Lower leg skin (tissue), 4 donors: Measurements from ENCODE around the gene TTLL4. TPM values are rescaled to one million over a fixed set of nuclear protein-coding genes. Genes with fewer than 3 reads are reported as not detected.

ENCODE experiments used
- DNase-seq, 2 donors: peaks; one replicate each; pipeline ENCODE4 v3.0.0-alpha.2; 2019; ENCODE audit warnings: low spot score in 2 of 2
- H3K4me3 ChIP-seq: fragments of 200-600 bp; sonication (generic); 2 replicates; pipeline ENCODE4 v1.5.1; 2017; ENCODE audit warnings: mild to moderate bottlenecking, low read depth; ENCODE audit not compliant: poor library complexity, severe bottlenecking
- POLR2A ChIP-seq, 2 donors: fragments of 450-650 bp; IDR thresholded peaks; one replicate each; pipeline ENCODE4 v1.6.1; 2016 to 2017; ENCODE audit warnings: antibody characterized with exemption in 2 of 2, mild to moderate bottlenecking in 1 of 2, moderate library complexity in 1 of 2
- WGBS, 2 donors: methylation state at CpG; one replicate each; pipeline ENCODE4 v1.1.5; 2018; 5-methylcytosine and 5-hydroxymethylcytosine counted together
- intact Hi-C: fragments of 100-400 bp; cut with DNase I; formaldehyde crosslinking; loops from one replicate; pipeline ENCODE4 v1.15.0; 2023; ENCODE audit warnings: low total_unique reads
- total RNA-seq, 4 donors: library from RNA; depleted of rRNA; stranded (reverse); fragments of >200 nt; gene quantifications; one replicate each; pipeline ENCODE4 v1.1.0, GENCODE V29; 2016
- TF ChIP-seq, protein P1 (sequence below), 3 donors: fragments of 450-650 bp; IDR thresholded peaks; one replicate each; pipeline ENCODE4 v1.5.1; 2016; ENCODE audit warnings: antibody characterized with exemption in 3 of 3, mild to moderate bottlenecking in 3 of 3, moderate library complexity in 2 of 3

The TTLL4 gene
- total RNA-seq, 4 donors from 2014 or later, result 4.4 to 19.4 (median 17.4) TPM

DNA sequence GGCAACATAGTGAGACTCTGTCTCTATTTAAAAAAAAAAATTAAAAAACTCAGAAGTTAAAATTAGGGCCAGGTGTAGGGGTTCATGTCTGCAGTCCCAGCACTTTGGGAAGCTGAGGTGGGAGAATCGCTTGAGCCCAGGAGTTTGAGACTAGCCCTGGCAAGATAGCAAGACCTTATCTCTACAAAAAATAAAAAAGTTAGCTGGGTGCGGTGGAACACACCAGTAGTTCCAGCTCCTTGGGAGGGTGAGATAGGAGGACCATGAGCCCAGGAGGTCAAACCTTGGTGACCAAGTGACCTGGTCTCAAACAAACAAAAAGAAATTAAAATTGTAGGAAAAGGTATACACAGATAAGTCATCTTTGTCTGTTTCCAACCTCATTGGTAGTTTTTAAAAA, 11.3 kb downstream of the TTLL4 start:
- H3K4me3 ChIP-seq, result no peak overlapping the region
- DNase-seq, result no peak
- intact Hi-C loops, result loop anchor here (10.0 kb wide), 1 partner anchor 123 kb away; no protein-coding TSS in a partner anchor
- 85 to 86% methylated on average over 2 of the region's 2 CpGs for WGBS, 2 donors
- no peak for TF ChIP-seq POLR2A (IDR thresholded peaks at IDR 0.05)
- TF ChIP-seq, protein P1, sequence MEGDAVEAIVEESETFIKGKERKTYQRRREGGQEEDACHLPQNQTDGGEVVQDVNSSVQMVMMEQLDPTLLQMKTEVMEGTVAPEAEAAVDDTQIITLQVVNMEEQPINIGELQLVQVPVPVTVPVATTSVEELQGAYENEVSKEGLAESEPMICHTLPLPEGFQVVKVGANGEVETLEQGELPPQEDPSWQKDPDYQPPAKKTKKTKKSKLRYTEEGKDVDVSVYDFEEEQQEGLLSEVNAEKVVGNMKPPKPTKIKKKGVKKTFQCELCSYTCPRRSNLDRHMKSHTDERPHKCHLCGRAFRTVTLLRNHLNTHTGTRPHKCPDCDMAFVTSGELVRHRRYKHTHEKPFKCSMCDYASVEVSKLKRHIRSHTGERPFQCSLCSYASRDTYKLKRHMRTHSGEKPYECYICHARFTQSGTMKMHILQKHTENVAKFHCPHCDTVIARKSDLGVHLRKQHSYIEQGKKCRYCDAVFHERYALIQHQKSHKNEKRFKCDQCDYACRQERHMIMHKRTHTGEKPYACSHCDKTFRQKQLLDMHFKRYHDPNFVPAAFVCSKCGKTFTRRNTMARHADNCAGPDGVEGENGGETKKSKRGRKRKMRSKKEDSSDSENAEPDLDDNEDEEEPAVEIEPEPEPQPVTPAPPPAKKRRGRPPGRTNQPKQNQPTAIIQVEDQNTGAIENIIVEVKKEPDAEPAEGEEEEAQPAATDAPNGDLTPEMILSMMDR (IDR thresholded peaks at IDR 0.05), result no peak

DNA sequence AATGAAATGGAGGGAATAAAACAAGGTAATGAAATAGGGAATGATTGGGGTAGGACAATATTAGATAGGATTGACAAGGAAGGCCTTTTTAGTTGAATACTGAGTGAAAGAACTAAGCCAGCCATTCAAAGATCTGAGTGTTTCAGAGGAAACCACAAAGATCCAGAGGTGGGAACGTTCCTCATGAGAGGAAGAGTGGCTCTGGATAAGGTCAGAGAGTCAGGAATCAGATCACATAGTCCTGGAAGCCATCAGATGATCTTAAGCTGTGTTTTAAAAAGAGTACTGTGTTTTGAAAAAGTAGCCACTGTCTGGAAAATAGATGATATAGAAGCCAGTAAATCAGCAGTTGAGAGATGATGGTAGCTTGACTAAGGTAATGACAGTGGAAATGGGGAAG, 11.8 kb downstream of the TTLL4 start:
- 51 to 55% methylated on average over 1 of the region's 1 CpG for WGBS, 2 donors
- no peak for TF ChIP-seq POLR2A (IDR thresholded peaks at IDR 0.05)
- TF ChIP-seq, protein P1 (IDR thresholded peaks at IDR 0.05), result no peak
- intact Hi-C loops, result loop anchor here (10.0 kb wide), 1 partner anchor 122 kb away; no protein-coding TSS in a partner anchor
- DNase-seq, result no peak
- H3K4me3 ChIP-seq, result no peak overlapping the region

DNA sequence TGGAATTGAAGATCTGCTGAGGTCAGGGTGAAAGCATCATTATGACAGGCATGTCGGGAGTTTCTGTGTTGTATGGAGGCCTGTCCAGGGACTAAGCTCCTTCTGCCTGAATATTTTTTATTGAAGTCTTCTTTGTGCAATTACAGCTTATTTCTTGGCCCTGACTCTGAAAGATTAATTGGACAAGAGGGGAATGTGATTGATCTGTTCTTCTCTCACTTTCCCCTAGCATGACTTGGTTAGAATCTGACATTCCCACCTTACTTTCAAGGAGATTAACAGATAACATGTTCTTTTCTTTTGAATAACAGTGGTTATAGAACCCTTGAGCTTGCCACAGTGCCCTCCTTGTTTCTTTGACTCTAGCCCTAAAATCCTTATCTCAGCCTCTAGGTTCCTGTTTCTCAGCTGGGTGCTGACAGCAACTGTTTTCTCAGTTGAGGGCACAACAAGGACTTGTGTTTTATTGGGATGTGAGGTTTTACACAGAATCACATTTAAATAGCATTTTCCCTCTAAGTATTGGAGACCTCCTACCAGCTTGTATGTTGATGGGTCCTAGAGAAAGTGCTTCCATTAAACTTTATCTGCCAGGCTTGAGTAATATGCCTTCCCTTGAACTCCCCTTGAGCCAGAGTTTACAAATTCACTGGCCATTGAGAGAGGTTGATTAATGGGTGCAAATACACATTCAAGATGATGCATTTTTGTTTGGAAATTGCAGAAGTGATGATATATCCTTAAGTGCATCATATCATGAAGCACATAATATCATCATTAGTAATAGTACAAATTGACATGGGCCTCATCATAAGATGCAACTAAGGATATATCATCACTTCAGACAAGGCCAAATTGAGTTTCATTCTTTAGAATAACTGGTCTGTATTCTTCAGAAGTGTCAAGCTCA, 12.5 kb downstream of the TTLL4 start:
- intact Hi-C loops, result loop anchor here (10.0 kb wide), 1 partner anchor 122 kb away; no protein-coding TSS in a partner anchor
- no peak for TF ChIP-seq POLR2A (IDR thresholded peaks at IDR 0.05)
- TF ChIP-seq, protein P1 (IDR thresholded peaks at IDR 0.05), result no peak
- DNase-seq, result no peak
- WGBS, 2 donors, result 85 to 86% methylated on average over 1 of the region's 1 CpG
- H3K4me3 ChIP-seq, result no peak overlapping the region

DNA sequence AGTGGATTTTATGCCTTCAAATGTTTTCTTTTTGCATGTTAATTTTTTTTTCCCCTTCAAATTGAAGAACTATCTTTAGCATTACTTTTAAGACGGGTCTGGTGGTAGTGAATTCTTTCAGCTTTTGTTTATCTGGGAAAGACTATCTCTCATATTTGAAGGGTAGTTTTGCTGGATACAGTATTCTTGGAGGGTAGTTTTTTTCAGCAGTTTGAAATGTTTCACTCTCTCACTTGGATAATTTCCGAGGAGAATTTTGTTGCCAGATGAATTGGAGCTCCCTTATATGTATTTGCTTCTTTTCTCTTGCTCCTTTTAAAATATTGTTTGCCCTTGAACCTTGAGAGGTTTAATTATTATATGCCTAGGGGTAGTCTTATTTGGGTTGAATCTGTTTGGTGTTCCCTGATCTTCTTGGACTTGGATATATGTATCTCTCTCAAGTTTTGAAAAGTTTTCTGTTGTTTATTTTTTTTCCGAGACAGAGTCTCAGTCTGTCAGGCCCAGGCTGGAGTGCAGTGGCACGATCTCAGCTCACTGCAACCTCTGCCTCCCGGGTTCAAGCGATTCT, 15.5 kb downstream of the TTLL4 start:
- DNase-seq, result no peak
- H3K4me3 ChIP-seq, result no peak overlapping the region
- TF ChIP-seq, protein P1 (IDR thresholded peaks at IDR 0.05), result no peak
- no peak for TF ChIP-seq POLR2A (IDR thresholded peaks at IDR 0.05)
- 96 to 98% methylated on average over 6 of the region's 6 CpGs for WGBS, 2 donors
- intact Hi-C loops, result loop anchor here (10.0 kb wide), 1 partner anchor 119 kb away; no protein-coding TSS in a partner anchor

DNA sequence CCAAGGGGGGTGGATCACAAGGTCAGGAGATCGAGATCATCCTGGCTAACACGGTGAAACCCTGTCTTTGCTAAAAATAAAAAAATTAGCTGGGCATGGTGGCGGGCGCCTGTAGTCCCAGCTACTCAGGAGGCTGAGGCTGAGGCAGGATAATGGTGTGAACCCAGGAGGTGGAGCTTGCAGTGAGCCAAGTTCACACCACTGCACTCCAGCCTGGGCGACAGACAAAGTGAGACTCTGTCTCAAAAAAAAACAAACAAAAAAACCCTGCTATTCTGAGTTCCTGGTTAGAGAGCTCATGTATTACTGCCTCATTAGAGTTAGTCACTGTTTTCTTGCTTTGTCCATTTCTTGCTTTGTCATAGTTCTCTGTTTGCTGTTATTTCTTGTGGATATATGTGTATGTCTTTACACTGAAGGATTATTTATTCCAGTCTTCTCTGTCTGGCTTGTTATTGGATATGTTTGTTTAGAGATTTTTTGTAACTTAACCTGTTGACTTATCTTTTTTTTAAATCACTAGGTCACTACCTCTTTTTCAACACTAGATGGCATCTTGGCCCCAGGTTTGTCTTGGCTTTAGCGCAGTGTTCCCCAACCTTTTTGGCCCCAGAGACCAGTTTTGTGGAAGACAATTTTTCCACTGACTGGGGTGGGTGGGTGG, 17.0 kb downstream of the TTLL4 start:
- H3K4me3 ChIP-seq, result no peak overlapping the region
- intact Hi-C loops, result loop anchor here (10.0 kb wide), 1 partner anchor 117 kb away; no protein-coding TSS in a partner anchor
- 96% methylated on average over 6 of the region's 6 CpGs for WGBS, 2 donors
- no peak for DNase-seq
- TF ChIP-seq POLR2A (IDR thresholded peaks at IDR 0.05), result no peak
- TF ChIP-seq, protein P1 (IDR thresholded peaks at IDR 0.05), result no peak
